ENCODE results near the gene LRWD1.

Gene LRWD1

GRCh38 chr7:102431617-102432298 is 33.0 kb upstream of the LRWD1 start:
- no peak overlapping the region for H3K4me3 ChIP-seq (ENCODE audit: control insufficient read depth, low read depth, low read length)
- no peak for TF ChIP-seq CTCF (IDR thresholded peaks at IDR 0.05; ENCODE audit: control insufficient read depth, insufficient read depth, low read depth, low read length, missing control alignments)
- no peak for DNase-seq (ENCODE audit: low read depth)

GRCh38 chr7:102432442-102433218 is 32.2 kb upstream of the LRWD1 start:
- TF ChIP-seq CTCF (IDR thresholded peaks at IDR 0.05; ENCODE audit: control insufficient read depth, insufficient read depth, low read depth, low read length, missing control alignments) = no peak
- peak overlapping the region; percentile 76 for H3K4me3 ChIP-seq (ENCODE audit: control insufficient read depth, low read depth, low read length)

GRCh38 chr7:102433219-102434038 is 31.4 kb upstream of the LRWD1 start, which contains the start of gene ORAI2:
Gene ORAI2 (plus strand): TSS chr7:102433575. CDS start chr7:102438957, 5,382 bp downstream.
- peak within 1 kb of the TSS; percentile 76 for H3K4me3 ChIP-seq (ENCODE audit: control insufficient read depth, low read depth, low read length)
- no peak for TF ChIP-seq CTCF (IDR thresholded peaks at IDR 0.05; ENCODE audit: control insufficient read depth, insufficient read depth, low read depth, low read length, missing control alignments)
- no peak for DNase-seq (ENCODE audit: low read depth)

More at GRCh38 chr7:102432442-102433218, 32.2 kb upstream of the LRWD1 start:
- no peak for DNase-seq (ENCODE audit: low read depth)

- no peak for TF ChIP-seq CTCF (IDR thresholded peaks at IDR 0.05; ENCODE audit: control insufficient read depth, insufficient read depth, low read depth, low read length, missing control alignments)
- peak overlapping the region; percentile 76 for H3K4me3 ChIP-seq (ENCODE audit: control insufficient read depth, low read depth, low read length)
- no peak for DNase-seq (ENCODE audit: low read depth)
These were observed 30.7 kb upstream of the LRWD1 start for GRCh38 chr7:102434039-102434486.

GRCh38 chr7:102436118-102436517 is 28.7 kb upstream of the LRWD1 start:
- DNase-seq (ENCODE audit: low read depth) = no peak
- no peak for TF ChIP-seq CTCF (IDR thresholded peaks at IDR 0.05; ENCODE audit: control insufficient read depth, insufficient read depth, low read depth, low read length, missing control alignments)
- no peak overlapping the region for H3K4me3 ChIP-seq (ENCODE audit: control insufficient read depth, low read depth, low read length)
